HG02884 (cell line): ENCODE results near the gene ATRN.
"Not testable (repeated sequence)": the region's sequence is repeated elsewhere in the genome, so short reads cannot be mapped to it uniquely, and the experiment has no call there.

ENCODE experiments used
- ATAC-seq: cut with Tn5 transposase; IDR thresholded peaks from one replicate; pipeline ENCODE4 v1.9.1; 2021; ENCODE audit warnings: mild to moderate bottlenecking, moderate library complexity; ENCODE audit not compliant: unreplicated experiment

ATRN gene

GRCh38 chr20:3560578-3560977, 89.8 kb downstream of the ATRN start:
- no peak for ATAC-seq

- no peak for ATAC-seq
Observed at GRCh38 chr20:3563133-3563532, 92.3 kb downstream of the ATRN start.

- no peak for ATAC-seq
Observed at GRCh38 chr20:3563548-3564177, 92.8 kb downstream of the ATRN start.

GRCh38 chr20:3565851-3566250, 95.0 kb downstream of the ATRN start:
- ATAC-seq: no peak

GRCh38 chr20:3572151-3572550, 101.3 kb downstream of the ATRN start:
- ATAC-seq: no peak

GRCh38 chr20:3576363-3576762, 105.5 kb downstream of the ATRN start:
- ATAC-seq: no peak

GRCh38 chr20:3577366-3577765, 106.5 kb downstream of the ATRN start:
- ATAC-seq: no peak

- ATAC-seq: no peak
Observed at GRCh38 chr20:3580412-3580811, 109.6 kb downstream of the ATRN start.

GRCh38 chr20:3583765-3584164, 112.9 kb downstream of the ATRN start:
- no peak for ATAC-seq

GRCh38 chr20:3586093-3586492, 115.3 kb downstream of the ATRN start:
- ATAC-seq: no peak

- no peak for ATAC-seq
Observed at GRCh38 chr20:3590164-3590563, 119.3 kb downstream of the ATRN start.

GRCh38 chr20:3592931-3593330, 122.1 kb downstream of the ATRN start:
- no peak for ATAC-seq

GRCh38 chr20:3595541-3595940, 124.7 kb downstream of the ATRN start:
- ATAC-seq: no peak

GRCh38 chr20:3603108-3603507, 132.3 kb downstream of the ATRN start:
- no peak for ATAC-seq

- not testable (repeated sequence) for ATAC-seq
Observed at GRCh38 chr20:3605386-3605886, 134.6 kb downstream of the ATRN start.

GRCh38 chr20:3606021-3606420, 135.2 kb downstream of the ATRN start:
- ATAC-seq: no peak

- no peak for ATAC-seq
Observed at GRCh38 chr20:3611901-3612300, 141.1 kb downstream of the ATRN start.

GRCh38 chr20:3612795-3613572, 142.2 kb downstream of the ATRN start:
- no peak for ATAC-seq

GRCh38 chr20:3613821-3614440, 143.1 kb downstream of the ATRN start:
- no peak for ATAC-seq

- ATAC-seq: no peak
Observed at GRCh38 chr20:3614466-3614865, 143.6 kb downstream of the ATRN start.

GRCh38 chr20:3615171-3615840, 144.5 kb downstream of the ATRN start:
- ATAC-seq: not testable (repeated sequence)
